HG02852 (cell line): ENCODE measurements around the gene USP49.

Source experiments
- ATAC-seq: cut with Tn5 transposase; IDR thresholded peaks from one replicate; pipeline ENCODE4 v1.9.1; 2021; ENCODE audit warnings: mild to moderate bottlenecking, moderate library complexity; ENCODE audit not compliant: unreplicated experiment

Gene USP49

GRCh38 chr6:41759905-41760579 is 135.1 kb downstream of the USP49 start:
- ATAC-seq: no peak

- no peak for ATAC-seq
Measured at GRCh38 chr6:41759106-41759904, 135.9 kb downstream of the USP49 start.

- no peak for ATAC-seq
Measured at GRCh38 chr6:41758641-41759035, 136.5 kb downstream of the USP49 start.

GRCh38 chr6:41757931-41758640 is 137.1 kb downstream of the USP49 start:
- no peak for ATAC-seq

GRCh38 chr6:41757271-41757670 is 137.9 kb downstream of the USP49 start:
- no peak for ATAC-seq

GRCh38 chr6:41756354-41756753 is 138.8 kb downstream of the USP49 start:
- no peak for ATAC-seq

- no peak for ATAC-seq
Measured at GRCh38 chr6:41755895-41756294, 139.3 kb downstream of the USP49 start.

GRCh38 chr6:41750374-41750773 is 144.8 kb downstream of the USP49 start:
- no peak for ATAC-seq

GRCh38 chr6:41748542-41748941 is 146.6 kb downstream of the USP49 start:
- no peak for ATAC-seq

- no peak for ATAC-seq
Measured at GRCh38 chr6:41748102-41748477, 147.1 kb downstream of the USP49 start.

GRCh38 chr6:41747256-41748101 is 147.7 kb downstream of the USP49 start, which contains the start of gene PGC:
Gene PGC, minus strand, starts transcription at chr6:41747397. Its CDS starts 63 bp downstream, at chr6:41747334.
- ATAC-seq: no peak

- ATAC-seq: no peak
Measured at GRCh38 chr6:41746107-41746506, 149.1 kb downstream of the USP49 start.

- ATAC-seq: no peak
Measured at GRCh38 chr6:41744236-41744787, 150.9 kb downstream of the USP49 start.

- ATAC-seq: no peak
Measured at GRCh38 chr6:41743406-41744235, 151.6 kb downstream of the USP49 start.

- ATAC-seq: no peak
Measured at GRCh38 chr6:41741625-41742490, 153.3 kb downstream of the USP49 start.

- no peak for ATAC-seq
Measured at GRCh38 chr6:41740366-41741162, 154.6 kb downstream of the USP49 start.
